Measurements from ENCODE around the gene JPH3.

Gene JPH3

GRCh38 chr16:87697792-87698191 lies 95.5 kb downstream of the JPH3 start:
- no peak for DNase-seq (ENCODE audit: low read depth)

GRCh38 chr16:87698241-87698640 lies 95.9 kb downstream of the JPH3 start:
- no peak for DNase-seq (ENCODE audit: low read depth)

- DNase-seq (ENCODE audit: low read depth): no peak
Observed at GRCh38 chr16:87698676-87699199, 96.4 kb downstream of the JPH3 start.

- DNase-seq (ENCODE audit: low read depth): no peak
Observed at GRCh38 chr16:87700406-87701077, 98.2 kb downstream of the JPH3 start.

- no peak for DNase-seq (ENCODE audit: low read depth)
Observed at GRCh38 chr16:87701078-87701460, 98.8 kb downstream of the JPH3 start.

DNA sequence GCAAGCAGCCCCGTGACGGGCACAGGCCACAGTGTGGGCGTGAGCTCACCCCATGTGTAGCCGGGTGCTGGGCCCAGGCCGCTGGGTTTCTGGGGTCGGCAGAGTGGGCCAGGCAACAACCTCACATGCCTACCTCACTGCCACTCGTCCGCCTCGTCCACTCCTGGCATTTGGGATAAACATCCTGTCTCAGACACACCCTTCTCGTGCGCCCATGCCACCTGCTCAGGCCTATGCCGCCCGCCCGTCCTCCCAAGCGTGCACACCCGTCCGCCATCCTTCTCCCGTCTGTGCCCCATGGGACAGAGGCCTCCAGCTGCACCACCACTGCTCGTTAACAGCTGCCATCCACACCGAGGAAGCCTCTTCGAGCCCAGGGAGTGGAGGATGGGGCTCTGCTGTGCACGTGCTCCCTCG lies 99.2 kb downstream of the JPH3 start:
- DNase-seq (ENCODE audit: low read depth): no peak

- no peak for DNase-seq (ENCODE audit: low read depth)
Observed at GRCh38 chr16:87702325-87702811, 100.1 kb downstream of the JPH3 start.

DNA sequence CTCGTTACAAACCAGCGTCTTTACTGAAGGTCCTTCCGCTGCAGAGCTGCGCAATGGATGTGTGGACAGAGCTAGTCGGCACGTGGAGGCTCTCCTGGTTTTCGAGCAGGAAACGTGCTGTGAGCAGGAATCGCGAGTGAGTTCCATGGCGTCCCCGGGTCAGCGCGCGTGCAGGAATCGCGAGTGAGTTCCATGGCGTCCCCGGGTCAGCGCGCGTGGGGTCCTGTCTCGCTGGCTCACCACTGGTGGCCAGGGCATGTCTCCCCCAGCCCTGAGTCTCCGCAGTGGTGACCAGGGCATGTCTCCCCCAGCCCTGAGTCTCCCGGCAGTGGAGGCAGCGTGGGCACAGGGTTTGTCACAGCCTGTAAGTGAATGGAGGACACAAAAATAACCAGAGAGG lies 100.8 kb downstream of the JPH3 start:
- DNase-seq (ENCODE audit: low read depth): no peak

DNA sequence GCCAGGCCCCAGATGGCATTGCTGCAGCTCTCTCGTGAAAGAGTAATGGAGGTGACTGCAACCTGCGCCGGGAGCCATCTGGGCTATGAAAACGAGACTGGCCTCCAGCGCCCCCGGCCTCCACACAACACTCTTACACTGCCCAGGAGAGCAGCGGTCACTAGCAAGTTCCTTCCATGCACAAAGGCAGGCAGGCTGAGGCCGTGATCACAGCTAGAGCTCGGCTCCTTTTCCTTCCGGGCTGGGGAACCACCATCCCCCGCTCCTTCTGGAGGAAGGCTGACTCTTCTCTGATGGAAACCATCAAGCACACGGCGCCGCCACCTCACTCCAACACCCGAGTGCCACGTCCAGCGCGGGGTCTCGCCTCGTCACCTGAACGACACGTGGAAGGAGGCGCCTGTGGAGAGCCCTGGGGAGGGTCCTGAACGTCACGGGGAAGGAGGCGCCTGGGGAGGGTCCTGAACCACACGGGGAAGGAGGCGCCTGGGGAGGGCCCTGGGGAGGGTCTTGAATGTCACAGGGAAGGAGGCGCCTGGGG lies 101.6 kb downstream of the JPH3 start:
- no peak for DNase-seq (ENCODE audit: low read depth)

DNA sequence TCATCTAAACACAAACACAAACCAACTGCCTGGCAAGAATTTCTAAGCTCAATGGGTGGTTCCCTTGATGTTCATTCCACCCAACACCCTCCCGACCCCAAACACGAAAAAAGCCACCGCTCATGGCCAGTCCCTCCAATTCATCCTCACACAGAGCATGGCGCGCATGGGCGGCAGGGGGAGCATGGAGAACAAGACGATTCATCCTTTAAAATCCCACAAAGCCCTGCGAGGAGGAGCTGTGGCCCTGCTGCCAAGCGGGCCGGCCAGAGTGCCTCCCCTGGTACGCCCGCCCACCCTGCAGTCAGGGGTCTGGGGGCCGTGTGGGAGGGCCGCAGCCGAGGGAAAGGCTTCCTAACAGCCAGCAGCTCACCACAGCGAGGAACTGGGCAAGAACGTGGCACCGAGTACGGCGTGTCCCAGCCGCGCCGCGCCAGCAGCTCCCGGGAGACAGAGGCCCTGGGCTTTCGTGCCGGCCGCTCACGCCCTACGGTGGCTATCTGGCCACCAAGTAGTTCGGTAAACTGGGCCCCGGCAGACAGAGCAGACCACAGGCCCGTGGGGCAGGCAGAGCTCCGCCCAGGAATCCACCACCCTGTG lies 102.5 kb downstream of the JPH3 start:
- DNase-seq (ENCODE audit: low read depth): no peak

GRCh38 chr16:87705771-87706277 lies 103.5 kb downstream of the JPH3 start:
- DNase-seq (ENCODE audit: low read depth): no peak

DNA sequence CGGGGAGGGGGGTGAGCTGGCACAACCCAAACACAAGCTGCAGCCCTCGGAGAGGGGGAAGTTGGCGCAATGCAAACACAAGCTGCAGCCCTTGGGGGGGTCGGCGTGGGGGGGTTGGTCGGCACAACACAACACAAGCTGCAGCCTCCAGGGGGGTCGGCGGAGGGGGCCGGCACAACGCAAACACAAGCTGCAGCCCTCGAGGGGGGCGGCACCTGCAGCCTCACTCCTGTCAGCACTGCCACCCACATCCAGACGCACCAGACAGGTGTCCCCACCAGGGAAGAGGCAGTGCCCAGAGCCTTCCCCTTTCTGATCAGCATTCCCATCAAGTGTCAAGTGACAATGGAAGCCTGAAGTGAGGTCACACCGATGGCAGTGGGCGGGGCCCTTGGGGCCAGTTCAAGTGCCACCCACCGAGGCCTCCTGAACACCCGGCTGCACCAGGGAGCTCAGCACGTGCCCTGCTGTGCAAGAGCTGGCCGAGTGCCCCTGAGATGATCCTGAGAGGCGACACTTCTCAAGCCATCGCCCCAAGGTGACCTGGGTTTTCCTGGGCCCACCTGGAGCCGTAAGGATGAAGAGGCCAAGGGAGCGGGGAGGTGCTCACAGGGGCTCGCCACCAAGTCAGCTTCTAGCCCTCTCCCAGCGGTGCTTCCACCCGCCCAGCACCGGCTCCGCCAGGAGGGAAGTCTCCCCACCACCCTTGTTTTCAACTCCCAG lies 104.1 kb downstream of the JPH3 start:
- DNase-seq (ENCODE audit: low read depth): no peak

DNA sequence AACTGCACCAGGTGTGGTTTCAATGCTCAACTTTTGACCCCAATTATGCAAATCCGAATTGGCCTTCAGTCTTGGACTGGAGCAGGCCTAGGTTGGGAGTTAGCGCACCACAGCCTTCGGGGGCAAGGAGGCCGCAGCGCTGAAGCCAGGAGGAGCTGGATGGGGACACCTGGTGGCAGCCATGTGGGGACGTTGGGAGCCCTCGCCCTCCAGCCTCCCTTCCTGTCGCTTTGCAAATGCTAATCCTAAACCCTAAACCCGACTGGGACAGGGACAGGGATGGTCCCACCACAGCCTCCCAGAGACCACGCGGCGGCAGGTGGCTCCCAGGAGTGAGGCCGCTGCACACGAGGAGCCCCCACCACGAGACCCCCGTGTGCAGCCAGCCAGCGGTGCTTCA lies 104.8 kb downstream of the JPH3 start:
- DNase-seq (ENCODE audit: low read depth): no peak

DNA sequence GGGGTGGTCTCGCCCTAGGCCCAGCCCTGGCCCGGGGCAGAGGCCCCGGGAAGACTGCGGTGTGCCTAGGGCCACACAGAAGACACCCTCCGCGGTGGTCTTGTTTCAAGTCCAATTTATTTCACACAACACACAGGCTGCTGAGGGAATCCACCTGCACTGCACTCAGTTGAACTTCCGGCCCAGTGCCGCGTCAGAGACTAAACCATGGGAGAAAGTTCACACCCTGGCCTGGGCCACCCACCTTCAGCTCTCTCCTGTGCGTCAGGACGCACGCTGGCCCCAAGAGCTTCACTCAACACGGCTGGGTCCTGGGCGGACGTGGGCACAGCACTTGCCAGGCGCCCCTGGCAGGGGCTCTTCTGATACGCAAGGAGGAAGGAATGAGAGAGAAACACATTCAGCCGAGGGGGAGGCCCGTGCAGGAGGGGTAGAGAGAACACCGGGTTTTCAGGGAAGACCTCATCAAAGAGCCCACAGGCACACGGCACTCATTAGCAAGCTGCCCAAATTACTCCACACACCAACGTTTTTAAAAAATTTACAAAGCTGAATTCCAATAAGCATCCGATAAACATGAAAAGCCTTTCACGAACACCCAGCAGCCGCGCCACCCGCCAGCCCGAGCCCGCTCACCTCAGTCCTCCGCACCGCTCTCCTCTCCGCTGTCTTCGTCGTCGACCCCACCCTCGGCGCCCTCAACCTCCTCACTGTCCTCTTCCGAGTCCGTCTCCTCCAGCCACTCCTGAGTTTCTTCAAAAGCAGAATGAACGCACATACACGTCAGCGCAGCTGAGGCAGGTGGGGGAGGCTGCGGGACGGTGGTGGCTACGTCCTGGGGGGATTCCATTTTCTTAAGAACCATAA lies 105.6 kb downstream of the JPH3 start:
- no peak for DNase-seq (ENCODE audit: low read depth)

DNA sequence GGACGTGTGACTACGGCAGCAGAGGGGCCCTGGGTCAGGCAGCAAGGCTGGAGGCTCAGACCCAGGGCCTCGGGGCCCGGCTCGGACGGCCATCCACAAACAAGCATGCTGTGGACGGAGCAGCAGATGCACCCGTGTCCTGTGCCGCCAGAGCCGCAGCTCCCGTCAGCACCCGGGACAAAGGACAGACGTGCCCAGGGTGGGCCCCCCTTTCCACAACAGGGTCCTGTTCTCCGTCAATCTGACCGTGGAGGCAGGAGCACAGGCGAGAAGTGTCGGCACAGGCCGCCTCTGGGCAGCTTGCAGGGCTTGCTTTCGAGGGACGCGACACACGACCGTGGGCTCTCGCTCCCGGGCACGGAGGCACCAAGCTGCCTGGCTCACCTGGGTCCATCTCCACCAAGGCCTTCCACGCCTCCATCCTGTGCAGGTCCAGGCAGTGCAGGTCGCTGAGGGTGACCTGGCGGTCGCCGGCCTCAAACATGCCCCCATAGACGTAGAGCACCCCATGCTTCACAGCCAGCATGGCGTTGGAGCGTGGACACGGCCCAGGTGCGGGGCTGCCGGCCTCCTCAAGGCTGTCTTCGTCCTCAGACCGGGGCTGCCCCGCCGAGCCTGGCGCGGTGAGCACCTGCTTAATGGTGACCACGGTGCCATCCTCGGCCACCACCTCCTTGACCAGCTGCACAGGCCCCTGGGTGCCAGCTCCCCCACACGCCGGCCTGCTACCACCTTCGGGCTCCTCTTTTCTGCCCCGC lies 106.8 kb downstream of the JPH3 start:
- DNase-seq (ENCODE audit: low read depth): no peak

GRCh38 chr16:87709677-87710076 lies 107.4 kb downstream of the JPH3 start:
- no peak for DNase-seq (ENCODE audit: low read depth)

DNA sequence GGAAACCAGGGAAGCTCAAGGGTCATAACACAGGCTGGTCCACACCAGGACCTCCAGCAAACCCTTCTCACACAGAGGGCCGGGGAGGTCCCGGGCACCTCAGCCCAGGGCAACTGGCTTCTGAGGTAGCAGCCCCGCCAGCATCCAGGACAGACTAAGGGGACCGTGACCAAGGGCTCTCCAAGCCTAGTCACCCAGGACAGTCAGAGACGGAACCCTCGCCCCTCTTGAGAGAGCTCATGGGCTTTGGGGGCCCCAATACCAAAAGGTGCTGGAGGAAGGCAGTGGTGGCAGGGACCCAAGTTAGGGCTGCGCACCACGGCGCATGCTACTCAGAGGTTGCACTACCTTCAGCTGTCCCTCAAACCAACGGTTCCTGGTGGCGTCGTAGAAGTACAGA lies 108.6 kb downstream of the JPH3 start:
- no peak for DNase-seq (ENCODE audit: low read depth)

GRCh38 chr16:87712184-87712762 lies 110.0 kb downstream of the JPH3 start:
- no peak for DNase-seq (ENCODE audit: low read depth)

GRCh38 chr16:87713451-87714229 lies 111.3 kb downstream of the JPH3 start:
- DNase-seq (ENCODE audit: low read depth): no peak

DNA sequence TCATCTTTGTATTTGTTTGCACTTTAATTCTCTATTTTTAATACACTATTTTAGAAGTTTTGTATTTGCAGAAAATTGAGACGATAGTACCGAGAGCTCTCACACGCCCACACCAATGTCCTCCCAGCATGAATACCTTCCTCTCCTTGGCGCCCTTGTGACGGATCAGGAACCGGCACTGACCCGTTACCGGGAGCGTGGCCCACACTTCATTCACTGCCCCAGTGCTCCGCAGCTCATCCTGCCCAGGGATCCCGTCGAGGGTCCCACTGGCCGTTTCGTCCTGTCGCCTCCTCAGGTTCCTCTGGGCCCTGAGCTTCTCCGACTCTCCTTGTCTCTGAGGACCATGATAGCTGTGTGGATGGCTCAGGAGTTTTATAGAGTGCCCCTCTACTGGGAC lies 112.9 kb downstream of the JPH3 start:
- DNase-seq (ENCODE audit: low read depth): no peak
